ENCODE results near the gene RAD51B. TPM values are rescaled to one million over a fixed set of nuclear protein-coding genes. Genes with fewer than 3 reads are reported as not detected.
"Not testable (repeated sequence)": the region's sequence is repeated elsewhere in the genome, so short reads cannot be mapped to it uniquely, and the experiment has no call there.

Gene RAD51B
- total RNA-seq, 1 experiment from 2014 or later, result 14.2 TPM

DNA sequence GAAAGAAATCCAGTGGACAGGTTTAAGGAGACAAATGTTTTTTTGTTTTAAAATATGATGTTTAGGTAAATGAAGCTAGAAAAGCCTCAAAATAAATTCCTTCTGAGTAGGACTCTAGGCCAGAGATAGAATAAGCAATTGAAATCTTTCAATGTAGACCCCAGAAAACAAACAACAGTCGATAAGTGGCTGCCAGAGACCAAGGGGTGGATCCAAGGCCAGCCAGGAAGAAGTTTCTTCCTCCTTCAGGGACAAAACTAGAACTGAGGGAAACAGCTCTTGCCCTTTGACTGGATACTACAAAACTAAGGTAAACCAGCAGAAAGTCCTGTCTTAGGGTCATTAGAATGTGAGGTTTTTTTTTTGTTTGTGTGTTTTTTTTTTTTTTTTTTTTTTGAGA lies 481.6 kb downstream of the RAD51B start:
- TF ChIP-seq, protein P1, sequence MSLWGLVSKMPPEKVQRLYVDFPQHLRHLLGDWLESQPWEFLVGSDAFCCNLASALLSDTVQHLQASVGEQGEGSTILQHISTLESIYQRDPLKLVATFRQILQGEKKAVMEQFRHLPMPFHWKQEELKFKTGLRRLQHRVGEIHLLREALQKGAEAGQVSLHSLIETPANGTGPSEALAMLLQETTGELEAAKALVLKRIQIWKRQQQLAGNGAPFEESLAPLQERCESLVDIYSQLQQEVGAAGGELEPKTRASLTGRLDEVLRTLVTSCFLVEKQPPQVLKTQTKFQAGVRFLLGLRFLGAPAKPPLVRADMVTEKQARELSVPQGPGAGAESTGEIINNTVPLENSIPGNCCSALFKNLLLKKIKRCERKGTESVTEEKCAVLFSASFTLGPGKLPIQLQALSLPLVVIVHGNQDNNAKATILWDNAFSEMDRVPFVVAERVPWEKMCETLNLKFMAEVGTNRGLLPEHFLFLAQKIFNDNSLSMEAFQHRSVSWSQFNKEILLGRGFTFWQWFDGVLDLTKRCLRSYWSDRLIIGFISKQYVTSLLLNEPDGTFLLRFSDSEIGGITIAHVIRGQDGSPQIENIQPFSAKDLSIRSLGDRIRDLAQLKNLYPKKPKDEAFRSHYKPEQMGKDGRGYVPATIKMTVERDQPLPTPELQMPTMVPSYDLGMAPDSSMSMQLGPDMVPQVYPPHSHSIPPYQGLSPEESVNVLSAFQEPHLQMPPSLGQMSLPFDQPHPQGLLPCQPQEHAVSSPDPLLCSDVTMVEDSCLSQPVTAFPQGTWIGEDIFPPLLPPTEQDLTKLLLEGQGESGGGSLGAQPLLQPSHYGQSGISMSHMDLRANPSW (CRISPR knock-in tag; conservative IDR thresholded peaks at IDR 0.05; ENCODE audit: low read depth), result no peak
- TF ChIP-seq ZNF317 (CRISPR knock-in tag; IDR thresholded peaks at IDR 0.05; ENCODE audit: borderline replicate concordance, low read depth), result no peak
- no peak for TF ChIP-seq ZNF423 (CRISPR knock-in tag; IDR thresholded peaks at IDR 0.05)
- no peak for TF ChIP-seq NR1H2 (CRISPR knock-in tag; IDR thresholded peaks at IDR 0.05)

GRCh38 chr14:68302938-68303337 lies 483.4 kb downstream of the RAD51B start:
- H3K27me3 Mint-ChIP-seq (ENCODE audit: low read depth); CTCF ChIA-PET; H3K27ac Mint-ChIP-seq; H3K4me3 Mint-ChIP-seq; ATAC-seq; POLR2A ChIA-PET; DNase-seq (ENCODE audit: low spot score): not testable (repeated sequence)
- Mint-ChIP-seq H3K4me1 (peaks cover 15% of the 10 kb centered on the region), H3K9me3 (peaks cover 41% of the 10 kb centered on the region), H3K36me3 (peaks cover 38% of the 10 kb centered on the region)

More for the DNA sequence above, 481.6 kb downstream of the RAD51B start:
- Mint-ChIP-seq H3K36me3 (peaks cover 38% of the 10 kb centered on the region), H3K27ac (no peak overlapping the region), H3K4me3 (no peak overlapping the region), H3K27me3 (ENCODE audit: low read depth) (no peaks in the 10 kb centered on the region; the same call in 1 of the 2 replicates), H3K9me3 (peaks cover 41% of the 10 kb centered on the region), H3K4me1 (peaks cover 15% of the 10 kb centered on the region)
- ChIA-PET CTCF (interaction anchor here (0.7 kb wide), 1 partner anchor 981 kb away, joined by 3 read pairs; no protein-coding TSS in a partner anchor), POLR2A (interaction anchor here (0.7 kb wide), 1 partner anchor 490 kb away, joined by 7 read pairs; no protein-coding TSS in a partner anchor)
- no peak for DNase-seq (ENCODE audit: low spot score)
- ATAC-seq, result no peak

DNA sequence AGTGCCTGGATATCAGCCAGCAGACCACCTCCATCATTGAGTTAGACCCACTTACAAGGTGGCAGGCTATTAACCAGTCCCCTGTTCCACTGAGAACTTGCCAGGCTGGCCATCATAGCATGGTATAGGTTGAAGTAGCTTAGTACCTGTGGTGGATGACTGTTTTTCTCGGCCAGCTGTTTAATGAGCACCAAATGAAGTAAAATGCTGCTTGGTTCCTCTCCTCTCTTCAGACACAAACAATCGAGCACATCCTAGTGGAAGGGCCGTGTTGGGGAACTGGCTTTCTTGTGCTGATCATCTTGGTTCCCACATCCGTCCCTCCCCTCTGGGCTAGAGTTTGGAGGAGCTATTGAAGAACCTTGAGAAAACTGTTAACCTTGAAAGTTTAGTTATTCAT lies 486.2 kb downstream of the RAD51B start:
- no peaks in the 10 kb centered on the region; the same call in 1 of the 2 replicates for H3K27me3 Mint-ChIP-seq (ENCODE audit: low read depth)
- ChIA-PET CTCF (no interaction called here), POLR2A (no interaction called here)
- H3K27ac Mint-ChIP-seq, result no peak overlapping the region
- H3K4me1 Mint-ChIP-seq, result peaks cover 12% of the 10 kb centered on the region
- no peak for ATAC-seq
- DNase-seq (ENCODE audit: low spot score), result no peak
- TF ChIP-seq TP53 (CRISPR knock-in tag; IDR thresholded peaks at IDR 0.05), result no peak
- TF ChIP-seq, protein P1 (CRISPR knock-in tag; conservative IDR thresholded peaks at IDR 0.05; ENCODE audit: low read depth), result no peak
- no peak for TF ChIP-seq CREB1 (CRISPR knock-in tag; IDR thresholded peaks at IDR 0.05)
- TF ChIP-seq, protein P2, sequence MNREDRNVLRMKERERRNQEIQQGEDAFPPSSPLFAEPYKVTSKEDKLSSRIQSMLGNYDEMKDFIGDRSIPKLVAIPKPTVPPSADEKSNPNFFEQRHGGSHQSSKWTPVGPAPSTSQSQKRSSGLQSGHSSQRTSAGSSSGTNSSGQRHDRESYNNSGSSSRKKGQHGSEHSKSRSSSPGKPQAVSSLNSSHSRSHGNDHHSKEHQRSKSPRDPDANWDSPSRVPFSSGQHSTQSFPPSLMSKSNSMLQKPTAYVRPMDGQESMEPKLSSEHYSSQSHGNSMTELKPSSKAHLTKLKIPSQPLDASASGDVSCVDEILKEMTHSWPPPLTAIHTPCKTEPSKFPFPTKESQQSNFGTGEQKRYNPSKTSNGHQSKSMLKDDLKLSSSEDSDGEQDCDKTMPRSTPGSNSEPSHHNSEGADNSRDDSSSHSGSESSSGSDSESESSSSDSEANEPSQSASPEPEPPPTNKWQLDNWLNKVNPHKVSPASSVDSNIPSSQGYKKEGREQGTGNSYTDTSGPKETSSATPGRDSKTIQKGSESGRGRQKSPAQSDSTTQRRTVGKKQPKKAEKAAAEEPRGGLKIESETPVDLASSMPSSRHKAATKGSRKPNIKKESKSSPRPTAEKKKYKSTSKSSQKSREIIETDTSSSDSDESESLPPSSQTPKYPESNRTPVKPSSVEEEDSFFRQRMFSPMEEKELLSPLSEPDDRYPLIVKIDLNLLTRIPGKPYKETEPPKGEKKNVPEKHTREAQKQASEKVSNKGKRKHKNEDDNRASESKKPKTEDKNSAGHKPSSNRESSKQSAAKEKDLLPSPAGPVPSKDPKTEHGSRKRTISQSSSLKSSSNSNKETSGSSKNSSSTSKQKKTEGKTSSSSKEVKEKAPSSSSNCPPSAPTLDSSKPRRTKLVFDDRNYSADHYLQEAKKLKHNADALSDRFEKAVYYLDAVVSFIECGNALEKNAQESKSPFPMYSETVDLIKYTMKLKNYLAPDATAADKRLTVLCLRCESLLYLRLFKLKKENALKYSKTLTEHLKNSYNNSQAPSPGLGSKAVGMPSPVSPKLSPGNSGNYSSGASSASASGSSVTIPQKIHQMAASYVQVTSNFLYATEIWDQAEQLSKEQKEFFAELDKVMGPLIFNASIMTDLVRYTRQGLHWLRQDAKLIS (CRISPR knock-in tag; IDR thresholded peaks at IDR 0.05; ENCODE audit: borderline replicate concordance), result no peak
- TF ChIP-seq ZNF219 (CRISPR knock-in tag; IDR thresholded peaks at IDR 0.05; ENCODE audit: borderline replicate concordance), result no peak
- no peak for TF ChIP-seq MYBL2 (CRISPR knock-in tag; IDR thresholded peaks at IDR 0.05)
- no peak for TF ChIP-seq PRRX2 (CRISPR knock-in tag; IDR thresholded peaks at IDR 0.05)
- TF ChIP-seq MXD4 (CRISPR knock-in tag; IDR thresholded peaks at IDR 0.05; ENCODE audit: borderline replicate concordance), result no peak
- TF ChIP-seq SMAD3 (CRISPR knock-in tag; IDR thresholded peaks at IDR 0.05; ENCODE audit: borderline replicate concordance), result no peak
- TF ChIP-seq ZMAT4 (CRISPR knock-in tag; IDR thresholded peaks at IDR 0.05), result no peak
- TF ChIP-seq NFATC4 (CRISPR knock-in tag; IDR thresholded peaks at IDR 0.05), result no peak
- TF ChIP-seq IRF1 (CRISPR knock-in tag; IDR thresholded peaks at IDR 0.05), result no peak
- no peak for TF ChIP-seq ZNF396 (CRISPR knock-in tag; IDR thresholded peaks at IDR 0.05; ENCODE audit: borderline replicate concordance)
- no peak for TF ChIP-seq SP1 (CRISPR knock-in tag; conservative IDR thresholded peaks at IDR 0.05)
- TF ChIP-seq TEAD4 (CRISPR knock-in tag; IDR thresholded peaks at IDR 0.05), result no peak
- TF ChIP-seq FOXK1 (CRISPR knock-in tag; IDR thresholded peaks at IDR 0.05), result no peak
- TF ChIP-seq, protein P3, sequence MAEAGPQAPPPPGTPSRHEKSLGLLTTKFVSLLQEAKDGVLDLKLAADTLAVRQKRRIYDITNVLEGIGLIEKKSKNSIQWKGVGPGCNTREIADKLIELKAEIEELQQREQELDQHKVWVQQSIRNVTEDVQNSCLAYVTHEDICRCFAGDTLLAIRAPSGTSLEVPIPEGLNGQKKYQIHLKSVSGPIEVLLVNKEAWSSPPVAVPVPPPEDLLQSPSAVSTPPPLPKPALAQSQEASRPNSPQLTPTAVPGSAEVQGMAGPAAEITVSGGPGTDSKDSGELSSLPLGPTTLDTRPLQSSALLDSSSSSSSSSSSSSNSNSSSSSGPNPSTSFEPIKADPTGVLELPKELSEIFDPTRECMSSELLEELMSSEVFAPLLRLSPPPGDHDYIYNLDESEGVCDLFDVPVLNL (CRISPR knock-in tag; IDR thresholded peaks at IDR 0.05; ENCODE audit: borderline replicate concordance, low read depth), result no peak
- H3K36me3 Mint-ChIP-seq, result peaks cover 26% of the 10 kb centered on the region
- H3K4me3 Mint-ChIP-seq, result no peak overlapping the region
- peaks cover 26% of the 10 kb centered on the region for H3K9me3 Mint-ChIP-seq
